GM11168 (cell line): ENCODE results near the gene PRKAR1A.
"Not testable (repeated sequence)": the region's sequence is repeated elsewhere in the genome, so short reads cannot be mapped to it uniquely, and the experiment has no call there.

Experiments
- in situ Hi-C: fragments of 300-500 bp; cut with MboI; formaldehyde crosslinking; loops from one replicate; pipeline ENCODE4 v1.12.0; 2022; ENCODE audit warnings: low sequenced_read_pairs; ENCODE audit not compliant: unreplicated experiment

PRKAR1A gene

DNA sequence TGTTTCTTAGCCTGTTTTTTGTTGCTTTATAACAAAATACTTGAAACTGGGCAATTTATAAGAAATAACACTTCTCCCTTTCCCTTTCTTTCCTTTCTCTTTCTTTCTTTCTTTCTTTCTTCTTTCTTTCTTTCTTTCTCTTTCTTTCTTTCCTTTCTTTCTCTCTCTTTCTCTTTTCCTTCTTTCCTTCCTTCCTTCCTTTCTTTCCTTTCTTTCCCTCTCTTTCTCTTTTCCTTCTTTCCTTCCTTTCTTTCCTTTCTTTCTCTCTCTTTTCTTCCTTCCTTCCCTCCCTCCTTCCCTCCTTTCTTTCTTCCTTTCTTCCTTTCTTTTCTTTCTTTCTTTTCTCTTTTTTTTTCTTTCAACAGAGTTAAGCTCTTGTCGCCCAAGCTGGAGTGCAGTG is 61.1 kb downstream of the PRKAR1A start:
- in situ Hi-C loops, result no loop called here

DNA sequence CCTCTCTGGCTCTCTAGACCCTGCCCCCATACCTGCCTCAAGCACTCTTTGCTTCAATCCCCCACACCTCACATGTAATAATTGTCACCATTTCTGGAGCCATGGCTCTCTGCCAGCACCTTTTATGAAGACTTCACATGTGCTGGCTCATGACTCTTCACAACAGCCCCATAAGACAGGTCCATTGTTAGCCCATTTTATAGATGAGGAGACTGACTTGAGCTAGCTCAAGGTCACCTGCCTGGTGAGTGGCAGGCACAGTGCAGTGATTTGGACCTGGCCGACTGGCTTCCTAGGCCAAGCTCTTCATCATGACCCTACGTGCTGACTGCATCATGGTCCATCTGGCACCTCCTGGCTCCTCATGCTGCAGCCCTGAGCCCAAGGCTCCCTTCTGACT is 63.9 kb downstream of the PRKAR1A start:
- in situ Hi-C loops, result no loop called here

DNA sequence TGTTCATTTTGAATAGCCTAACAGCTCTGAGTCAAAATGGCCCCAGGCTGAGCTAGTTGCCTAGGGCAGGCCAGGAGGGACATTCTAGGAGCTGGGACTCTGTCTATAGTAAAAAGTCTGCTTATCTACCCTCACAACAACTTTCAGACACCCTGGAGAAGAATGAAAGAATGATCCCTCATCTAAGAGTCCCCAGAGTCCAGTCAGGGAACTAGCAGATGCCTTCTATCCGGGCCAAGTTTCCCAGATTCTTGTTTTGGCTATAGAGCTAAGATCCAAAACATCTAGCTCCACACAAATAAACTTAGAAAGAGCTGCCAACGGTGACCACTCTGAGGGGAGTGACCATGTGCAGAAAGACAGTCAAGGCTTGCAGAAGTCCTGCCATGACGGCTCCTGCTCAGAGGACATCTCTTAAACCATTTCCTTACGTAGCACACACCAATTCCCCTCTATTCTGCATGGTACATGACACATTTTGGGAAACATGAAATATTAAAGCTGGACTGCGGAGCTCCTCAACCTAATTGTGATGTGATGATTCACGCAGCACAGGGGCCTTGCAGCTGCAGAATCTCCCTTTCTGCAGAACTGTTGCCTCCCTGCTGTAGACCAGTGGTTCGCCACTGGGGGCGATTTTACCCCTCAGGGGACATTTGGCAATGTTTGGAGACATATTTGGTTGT is 64.7 kb downstream of the PRKAR1A start:
- in situ Hi-C loops, result no loop called here

DNA sequence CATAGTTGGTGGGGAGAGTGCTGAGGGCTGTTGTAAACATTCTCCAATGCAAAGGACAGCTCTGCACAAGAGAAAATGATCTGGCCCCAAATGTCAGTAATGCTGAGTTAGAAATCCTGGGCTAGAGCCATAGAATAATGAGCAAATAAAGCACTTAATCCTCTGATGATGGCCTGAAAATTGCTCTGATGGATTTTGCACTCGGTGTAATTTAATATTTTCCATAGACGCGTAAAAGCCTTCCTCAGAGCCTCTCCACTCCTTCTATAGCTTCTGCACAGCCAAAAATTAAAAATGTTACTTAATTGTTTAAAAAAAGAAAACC is 65.2 kb downstream of the PRKAR1A start:
- in situ Hi-C loops, result no loop called here

DNA sequence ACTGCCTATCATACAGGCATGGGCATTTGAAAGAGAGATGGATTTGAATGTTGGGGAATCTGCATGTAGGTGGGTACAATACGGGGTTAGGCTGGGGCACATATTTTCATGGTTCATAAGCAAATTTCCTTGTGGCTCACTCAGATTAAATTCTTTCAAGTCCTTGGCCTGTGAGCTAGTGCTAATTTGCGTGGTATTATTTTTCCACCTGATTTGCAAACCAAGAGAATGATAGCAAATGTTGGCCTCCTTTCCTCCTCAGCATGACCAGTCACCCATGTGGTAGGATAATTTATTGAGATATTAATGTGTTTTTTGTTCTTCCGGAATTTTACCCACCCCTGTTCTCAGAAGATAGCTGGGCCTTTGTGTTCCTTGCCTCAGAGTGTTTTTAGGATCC is 66.0 kb downstream of the PRKAR1A start:
- in situ Hi-C loops, result no loop called here

DNA sequence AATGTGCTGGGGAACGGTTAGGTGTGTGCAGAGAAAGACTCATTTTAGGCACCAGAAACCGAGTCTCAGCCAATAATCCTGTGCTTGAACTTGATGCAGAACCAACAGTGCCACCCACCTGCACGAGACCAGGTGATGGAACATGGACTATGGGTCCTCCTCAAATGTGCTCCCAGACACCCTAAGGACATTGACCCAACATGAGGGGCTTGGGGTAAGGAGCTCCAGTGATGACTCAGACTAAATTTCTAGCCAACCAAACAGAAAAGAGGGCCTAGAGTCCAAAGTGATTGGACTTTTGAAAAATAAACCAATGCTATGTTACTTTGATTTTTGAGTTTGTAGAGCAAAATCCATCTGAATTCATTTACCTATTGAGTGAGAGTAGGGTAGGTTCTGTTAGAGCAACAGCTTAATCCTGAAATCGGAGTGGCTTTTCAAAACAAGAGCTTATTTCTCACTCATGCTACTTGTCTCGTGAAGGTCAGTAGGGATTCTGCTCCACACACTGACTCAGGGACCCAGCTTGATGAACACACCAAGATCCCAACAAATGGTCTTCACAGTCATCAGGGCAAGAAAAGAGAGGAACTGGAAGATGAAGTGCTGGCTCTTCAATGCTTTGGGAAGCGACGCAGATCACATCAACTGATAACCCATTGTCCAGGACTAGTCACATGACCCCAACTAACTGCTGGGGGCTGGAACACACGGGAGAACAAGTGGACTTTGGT is 67.1 kb downstream of the PRKAR1A start:
- in situ Hi-C loops, result no loop called here

DNA sequence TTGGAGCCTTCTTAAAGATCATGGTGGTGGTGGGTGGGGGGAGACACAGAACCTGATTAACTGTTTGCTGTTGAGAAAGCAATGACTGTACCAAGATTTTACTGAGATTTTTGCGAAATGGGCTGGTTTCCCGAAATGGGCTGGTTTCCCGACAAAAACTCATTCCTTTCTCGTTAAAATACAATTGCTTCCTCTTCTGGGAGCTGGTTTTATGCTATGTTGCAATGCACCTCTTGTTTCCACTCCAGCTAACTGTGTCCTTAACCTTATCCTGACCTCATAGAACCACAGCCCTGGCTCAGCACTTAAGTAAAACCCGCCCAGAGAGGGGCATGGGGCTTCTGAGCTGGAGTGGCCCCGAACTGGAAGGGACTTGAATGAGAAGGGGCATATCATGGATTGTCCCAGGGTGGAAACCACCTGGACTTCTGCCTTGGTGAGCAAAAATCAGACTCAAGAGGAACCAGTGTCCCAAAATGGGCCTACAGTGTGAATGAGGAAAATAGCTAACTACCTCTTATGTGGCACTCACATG is 68.1 kb downstream of the PRKAR1A start:
- in situ Hi-C loops, result no loop called here

DNA sequence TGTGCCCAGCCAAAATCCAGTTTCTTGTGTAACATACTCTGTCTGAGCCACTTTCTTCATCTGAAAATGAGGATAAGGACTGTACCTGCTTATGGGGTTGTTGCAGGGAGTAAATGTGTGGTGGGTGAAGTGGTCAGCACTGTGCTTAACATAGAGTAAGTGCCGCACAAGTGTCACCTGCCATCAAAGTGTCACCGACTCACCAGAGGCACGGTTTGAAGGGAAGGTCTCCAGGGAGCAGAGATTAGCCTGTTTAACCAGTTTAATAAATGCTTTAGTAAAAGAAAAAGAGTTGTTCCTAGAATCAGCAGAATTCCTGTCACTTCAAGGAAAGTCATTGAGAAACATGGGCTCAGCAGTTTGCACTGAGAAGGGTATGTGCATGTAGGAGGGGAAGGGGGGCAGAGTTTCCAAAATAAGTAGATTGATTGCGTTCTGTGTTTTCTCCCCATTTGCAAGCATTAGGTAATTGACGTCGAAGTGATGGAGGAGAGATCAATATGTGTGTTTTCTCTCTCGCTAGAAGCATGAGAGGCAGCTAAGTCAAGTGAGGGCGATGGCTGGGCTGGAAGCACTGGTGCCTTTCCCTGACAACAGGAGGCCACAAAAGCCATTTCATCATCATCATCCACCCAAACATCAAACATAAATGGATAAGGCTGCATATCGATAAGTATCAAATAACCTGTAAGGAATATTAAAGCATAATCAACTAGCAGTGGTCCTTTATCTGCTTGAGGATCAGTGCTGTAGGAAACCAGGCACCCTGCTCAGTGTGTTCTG is 69.8 kb downstream of the PRKAR1A start:
- in situ Hi-C loops, result no loop called here

DNA sequence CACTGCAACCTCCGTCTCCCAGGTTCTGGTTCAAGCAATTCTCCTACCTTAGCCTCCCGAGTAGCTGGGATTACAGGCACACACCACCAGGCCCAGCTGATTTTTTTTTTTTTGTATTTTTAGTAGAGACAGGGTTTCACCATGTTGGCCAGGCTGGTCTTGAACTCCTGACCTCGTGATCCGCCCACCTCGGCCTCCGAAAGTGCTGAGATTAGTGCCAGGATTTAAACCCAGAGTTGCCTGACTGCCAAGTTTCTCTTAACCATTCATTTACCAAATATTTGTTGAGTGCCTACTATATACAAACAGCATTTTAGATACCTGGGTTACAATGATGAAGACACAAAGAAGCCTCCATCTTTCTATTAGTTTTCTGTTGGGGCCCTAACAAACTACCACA is 70.6 kb downstream of the PRKAR1A start:
- in situ Hi-C loops, result not testable (repeated sequence)

DNA sequence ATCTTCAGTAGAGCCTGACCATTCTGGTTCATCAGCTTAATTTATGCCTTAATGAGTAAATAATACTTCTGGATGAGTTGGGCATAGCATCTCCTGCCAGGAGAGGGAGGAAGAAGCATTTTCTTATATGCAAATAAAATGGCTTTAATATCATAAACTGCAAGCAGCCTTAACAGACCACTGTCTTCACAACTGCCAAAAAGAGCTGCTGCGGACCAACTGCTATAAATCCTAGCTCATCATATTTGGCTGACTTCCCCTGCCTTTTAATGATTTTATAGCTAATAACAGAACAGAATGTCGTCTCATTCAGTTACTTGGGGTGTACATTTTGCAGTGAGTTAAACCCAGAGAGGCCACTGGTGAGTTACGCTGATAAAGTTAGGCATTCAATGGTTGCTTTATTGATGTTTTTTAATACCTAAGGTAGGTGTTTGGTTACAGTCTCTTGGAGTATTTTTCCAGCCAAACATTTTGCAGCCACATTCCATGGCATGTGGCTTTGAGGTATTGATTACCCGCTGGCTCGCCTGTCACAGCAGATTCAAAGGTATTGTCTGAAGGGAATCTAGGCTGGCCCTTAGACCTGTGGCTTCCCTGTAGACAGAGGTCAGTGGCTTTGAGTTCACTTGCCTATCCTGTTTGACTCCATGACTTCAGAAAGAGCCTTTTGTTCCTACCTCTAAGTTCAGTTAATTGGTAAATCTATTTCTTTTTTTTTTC is 72.5 kb downstream of the PRKAR1A start:
- in situ Hi-C loops, result no loop called here

DNA sequence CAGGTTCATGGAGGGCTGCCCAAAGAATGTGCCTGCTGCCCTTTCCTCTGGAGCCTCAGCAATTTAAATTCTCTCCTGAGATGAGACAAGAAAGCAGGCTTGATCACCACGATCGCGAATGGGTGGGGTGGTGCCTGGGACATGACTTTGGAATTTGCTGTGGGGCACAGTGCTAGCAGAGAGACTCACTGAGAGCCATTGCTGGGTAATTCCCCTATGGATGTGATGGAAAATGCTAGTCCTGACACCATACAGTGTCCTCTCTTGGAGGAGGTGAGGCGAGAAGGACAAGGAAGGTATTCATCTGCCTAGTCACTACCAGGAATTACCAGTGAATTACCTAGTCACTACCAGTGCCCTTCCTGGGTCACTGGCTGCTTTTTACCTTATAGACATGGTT is 73.4 kb downstream of the PRKAR1A start:
- in situ Hi-C loops, result no loop called here

DNA sequence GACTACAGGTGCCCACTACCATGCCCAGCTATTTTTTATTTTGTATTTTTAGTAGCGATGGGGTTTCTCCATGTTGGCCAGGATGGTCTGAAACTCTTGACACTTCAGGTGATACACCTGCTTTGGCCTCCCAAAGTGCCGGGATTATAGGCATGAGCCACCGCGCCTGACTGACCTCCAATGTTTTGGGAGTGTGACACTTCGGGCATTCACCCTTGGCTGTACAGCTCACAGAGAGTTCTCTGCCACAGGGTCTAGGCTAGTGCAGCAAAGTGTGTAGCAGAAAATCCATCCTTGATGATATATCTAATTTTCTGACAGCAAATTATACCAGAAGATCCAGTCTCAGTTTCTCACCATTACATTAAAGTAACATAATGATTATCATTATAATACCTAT is 74.8 kb downstream of the PRKAR1A start:
- in situ Hi-C loops, result no loop called here

DNA sequence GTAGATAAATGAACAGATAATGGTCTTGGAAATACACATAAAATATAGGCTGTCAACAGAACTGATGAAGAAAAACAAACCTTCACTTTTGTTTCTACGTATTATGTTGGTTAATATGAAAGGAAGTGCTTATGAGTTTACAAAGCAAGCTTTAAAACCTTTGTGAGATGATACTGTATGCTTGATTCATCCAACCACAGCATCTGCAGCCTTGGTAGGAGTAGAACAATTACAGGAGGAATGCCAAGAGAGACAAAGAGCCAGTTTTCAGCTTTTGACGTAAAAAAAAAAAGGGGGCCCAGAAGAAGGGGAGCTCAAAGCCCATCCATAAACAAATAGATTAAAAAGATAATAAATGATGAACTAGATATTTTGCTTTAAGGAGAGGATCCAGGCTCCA is 75.6 kb downstream of the PRKAR1A start:
- in situ Hi-C loops, result no loop called here

DNA sequence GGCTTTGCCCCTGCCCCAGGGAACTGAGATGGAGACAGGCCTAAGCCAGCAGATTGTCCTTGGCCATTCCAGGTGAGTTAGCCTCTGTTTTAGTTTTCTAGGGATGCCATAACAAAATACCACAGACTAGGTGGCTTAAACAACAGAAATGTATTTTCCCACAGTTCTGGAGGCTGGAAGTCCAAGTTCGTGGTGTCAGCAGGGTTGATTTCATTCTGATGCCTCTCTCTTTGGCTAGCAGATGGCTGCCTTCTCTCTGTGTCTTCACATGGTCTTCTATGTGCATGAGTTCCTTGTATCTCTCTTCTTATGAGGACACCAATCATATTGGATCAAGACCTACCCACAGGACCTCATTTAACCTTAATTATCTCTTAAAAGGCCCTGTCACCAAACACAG is 76.1 kb downstream of the PRKAR1A start:
- in situ Hi-C loops, result no loop called here

DNA sequence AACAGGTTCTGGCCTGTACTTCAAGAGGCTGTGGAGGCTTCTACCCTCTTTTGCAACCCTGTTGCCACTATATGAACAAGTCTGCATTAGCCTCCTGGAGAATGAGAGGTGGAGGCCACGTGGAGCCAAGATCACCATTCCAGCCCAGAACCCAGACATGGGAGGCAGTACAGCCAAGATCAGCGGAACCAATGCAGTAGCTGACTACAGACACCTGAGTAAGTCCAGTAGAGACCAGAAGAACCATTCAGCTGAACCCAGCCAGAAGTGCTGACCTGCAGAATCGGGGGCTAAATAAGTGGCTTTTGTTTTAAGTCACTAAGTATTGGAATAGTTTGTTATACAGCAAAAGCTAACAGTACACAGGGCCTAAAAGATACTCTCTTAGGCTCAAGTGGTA is 76.9 kb downstream of the PRKAR1A start:
- in situ Hi-C loops, result no loop called here

DNA sequence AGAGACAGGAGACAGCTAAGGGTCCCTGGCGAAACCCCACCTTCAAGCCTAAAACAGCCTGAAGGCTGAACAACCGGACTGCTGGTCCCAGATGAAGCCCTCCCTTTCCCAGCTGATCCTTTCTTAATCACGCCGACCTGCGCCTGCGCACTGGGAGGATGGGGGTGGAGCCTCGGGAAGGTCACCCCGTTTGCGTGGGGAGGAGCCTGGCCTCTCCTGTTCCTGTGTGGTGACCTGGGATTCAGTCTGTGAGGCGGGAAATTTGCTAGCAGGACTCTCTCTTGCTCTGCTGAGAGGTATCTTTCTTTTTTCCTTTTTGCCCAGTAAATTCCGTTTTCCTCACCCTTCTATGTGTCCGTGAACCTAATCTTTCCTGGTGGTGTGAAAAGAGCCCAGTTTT is 79.4 kb downstream of the PRKAR1A start:
- in situ Hi-C loops, result no loop called here

DNA sequence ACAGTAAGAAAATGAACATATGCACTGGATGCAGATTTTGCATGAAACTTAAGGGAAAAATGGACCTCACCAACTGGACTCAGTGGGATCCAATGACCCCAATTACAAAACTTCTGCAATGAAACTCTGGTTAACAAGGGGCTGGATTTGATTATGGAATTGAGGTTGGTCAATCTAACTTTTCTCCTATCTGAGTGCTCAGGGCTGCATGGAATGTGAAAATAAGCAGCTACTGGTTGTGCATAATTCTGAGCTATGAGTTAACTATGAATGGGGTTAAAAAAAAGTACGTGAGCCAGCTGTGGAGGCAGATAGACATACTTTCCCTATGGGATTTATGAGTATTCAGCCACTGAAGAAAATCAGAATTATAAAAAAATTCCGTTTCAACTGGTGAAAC is 79.8 kb downstream of the PRKAR1A start:
- in situ Hi-C loops, result no loop called here

DNA sequence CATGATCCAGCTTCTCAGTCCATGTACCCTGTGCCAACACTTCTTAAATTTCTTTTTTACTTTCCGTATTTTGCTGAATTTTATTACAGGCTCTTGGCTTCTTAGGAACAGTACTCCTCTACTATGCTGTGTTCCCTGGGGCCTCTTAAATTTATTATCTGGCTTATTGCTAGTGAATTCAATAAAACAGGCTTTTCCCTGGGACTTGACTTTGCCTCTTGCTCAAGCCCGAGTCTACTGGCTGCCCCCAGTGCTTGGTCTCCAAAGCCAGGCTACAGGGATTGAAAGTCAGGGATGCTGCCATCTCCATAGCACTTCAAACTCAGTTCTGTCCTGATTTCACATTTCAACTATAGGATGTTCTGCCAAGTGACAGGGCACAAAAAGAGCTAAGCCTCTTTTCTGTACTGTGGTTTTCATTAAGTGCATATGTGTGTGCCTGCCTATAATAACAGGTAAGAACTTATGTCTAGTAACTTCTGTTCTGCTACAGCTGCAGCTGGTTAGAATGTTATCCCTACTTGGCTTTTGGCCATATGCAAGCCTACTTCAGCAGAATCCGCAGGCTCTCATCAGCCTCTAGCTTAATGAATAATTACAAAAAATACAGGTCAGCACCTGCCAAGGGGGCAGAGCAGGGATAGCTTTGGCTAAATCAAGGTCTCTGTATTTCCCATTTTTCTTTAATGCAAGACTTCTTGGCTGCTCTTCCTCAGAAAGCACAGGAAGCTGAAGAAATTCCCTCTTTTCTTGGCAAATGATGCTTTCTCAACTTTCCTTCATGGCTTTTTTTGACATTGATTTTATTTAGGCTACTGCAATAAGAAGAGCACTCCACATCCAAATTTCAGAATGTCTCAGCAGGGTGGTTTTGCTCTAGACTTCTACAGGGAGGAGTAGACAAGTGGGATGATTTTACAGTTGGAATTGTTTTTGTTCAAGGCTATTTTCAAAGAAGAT is 80.7 kb downstream of the PRKAR1A start:
- in situ Hi-C loops, result no loop called here

DNA sequence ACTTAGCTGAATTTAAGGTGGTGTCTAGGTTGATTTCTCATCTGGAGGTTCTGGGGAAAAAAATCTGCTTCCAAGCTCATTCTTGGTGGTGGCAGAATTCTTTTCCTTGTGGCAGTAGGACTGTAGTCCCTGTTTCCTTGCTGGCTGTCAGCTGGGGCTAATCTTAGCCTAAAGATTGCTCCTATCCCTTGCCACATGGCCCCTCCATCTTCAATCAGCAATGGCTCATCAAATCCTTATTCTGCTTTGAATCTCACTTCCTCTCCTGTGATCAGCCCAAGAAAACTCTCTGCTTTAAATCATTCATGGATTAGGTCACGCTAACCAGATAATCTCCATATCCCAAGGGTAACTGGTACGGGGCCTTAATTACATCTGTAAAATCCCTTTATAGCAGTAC is 82.3 kb downstream of the PRKAR1A start:
- in situ Hi-C loops, result no loop called here

DNA sequence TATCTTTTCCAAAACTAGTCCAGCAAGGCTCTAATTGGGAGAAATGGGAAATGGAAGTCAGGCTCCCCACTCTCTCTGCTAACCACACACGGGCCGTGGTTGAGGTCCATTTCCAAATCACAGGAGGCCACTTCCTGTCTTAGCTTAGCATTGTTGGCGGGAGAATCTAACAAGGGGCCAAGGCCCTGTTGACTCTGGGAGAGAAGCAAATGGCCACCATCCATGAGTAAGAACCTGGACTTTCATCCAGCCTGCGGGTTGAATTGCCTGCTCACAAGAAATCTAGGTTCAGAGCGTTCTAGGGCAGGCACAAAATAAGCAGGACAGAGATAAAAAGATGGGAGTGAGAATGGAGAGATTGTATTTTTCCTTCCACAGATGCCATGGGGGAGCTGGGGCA is 83.3 kb downstream of the PRKAR1A start:
- in situ Hi-C loops, result no loop called here
